Fibroblast of mammary gland (primary cell): Measurements from ENCODE around the gene GSDMA.
"Not testable (repeated sequence)": the region's sequence is repeated elsewhere in the genome, so short reads cannot be mapped to it uniquely, and the experiment has no call there.

Experiments
- DNase-seq: peaks from one replicate; pipeline ENCODE4 v3.0.0-alpha.2; 2010; ENCODE audit warnings: low read depth
- H3K4me3 ChIP-seq: 2 replicates; pipeline ENCODE4 v1.5.1; 2011; ENCODE audit warnings: low read depth, mild to moderate bottlenecking, low read length, moderate library complexity; ENCODE audit not compliant: control insufficient read depth
- CTCF ChIP-seq: conservative IDR thresholded peaks from 2 replicates; pipeline ENCODE4 v1.5.1; 2011; ENCODE audit warnings: low read depth, low read length, inconsistent platforms; ENCODE audit not compliant: control insufficient read depth, insufficient read depth

GSDMA gene

GRCh38 chr17:39994448-39994847, 31.6 kb downstream of the GSDMA start:
- no peak overlapping the region for H3K4me3 ChIP-seq
- TF ChIP-seq CTCF: no peak
- no peak for DNase-seq

GRCh38 chr17:39995438-39995837, 32.6 kb downstream of the GSDMA start:
- no peak for DNase-seq
- H3K4me3 ChIP-seq: no peak overlapping the region
- no peak for TF ChIP-seq CTCF

GRCh38 chr17:39996162-39996561, 33.4 kb downstream of the GSDMA start:
- DNase-seq: no peak
- H3K4me3 ChIP-seq: no peak overlapping the region
- TF ChIP-seq CTCF: no peak

- no peak for DNase-seq
- TF ChIP-seq CTCF: no peak
- H3K4me3 ChIP-seq: no peak overlapping the region
These were observed 34.0 kb downstream of the GSDMA start for GRCh38 chr17:39996800-39997199.

GRCh38 chr17:39997543-39997942, 34.7 kb downstream of the GSDMA start:
- TF ChIP-seq CTCF: no peak
- no peak for DNase-seq
- H3K4me3 ChIP-seq: no peak overlapping the region

GRCh38 chr17:39999067-39999466, 36.3 kb downstream of the GSDMA start:
- H3K4me3 ChIP-seq: no peak overlapping the region
- TF ChIP-seq CTCF: no peak
- DNase-seq: peak; percentile 45

- TF ChIP-seq CTCF: no peak
- DNase-seq: no peak
- no peak overlapping the region for H3K4me3 ChIP-seq
These were observed 37.4 kb downstream of the GSDMA start for GRCh38 chr17:40000161-40000560.

GRCh38 chr17:40001335-40001734, 38.5 kb downstream of the GSDMA start:
- not testable (repeated sequence) for H3K4me3 ChIP-seq, DNase-seq
